ENCODE results near the gene UBE3C. TPM values are rescaled to one million over a fixed set of nuclear protein-coding genes. Genes with fewer than 3 reads are reported as not detected.
A peak's percentile ranks its signal among the peaks of the same experiment; 100 is the strongest.

Gene UBE3C
- total RNA-seq, 6 donors from 2014 or later = 43.7 to 85.9 (median 69.3) TPM

DNA sequence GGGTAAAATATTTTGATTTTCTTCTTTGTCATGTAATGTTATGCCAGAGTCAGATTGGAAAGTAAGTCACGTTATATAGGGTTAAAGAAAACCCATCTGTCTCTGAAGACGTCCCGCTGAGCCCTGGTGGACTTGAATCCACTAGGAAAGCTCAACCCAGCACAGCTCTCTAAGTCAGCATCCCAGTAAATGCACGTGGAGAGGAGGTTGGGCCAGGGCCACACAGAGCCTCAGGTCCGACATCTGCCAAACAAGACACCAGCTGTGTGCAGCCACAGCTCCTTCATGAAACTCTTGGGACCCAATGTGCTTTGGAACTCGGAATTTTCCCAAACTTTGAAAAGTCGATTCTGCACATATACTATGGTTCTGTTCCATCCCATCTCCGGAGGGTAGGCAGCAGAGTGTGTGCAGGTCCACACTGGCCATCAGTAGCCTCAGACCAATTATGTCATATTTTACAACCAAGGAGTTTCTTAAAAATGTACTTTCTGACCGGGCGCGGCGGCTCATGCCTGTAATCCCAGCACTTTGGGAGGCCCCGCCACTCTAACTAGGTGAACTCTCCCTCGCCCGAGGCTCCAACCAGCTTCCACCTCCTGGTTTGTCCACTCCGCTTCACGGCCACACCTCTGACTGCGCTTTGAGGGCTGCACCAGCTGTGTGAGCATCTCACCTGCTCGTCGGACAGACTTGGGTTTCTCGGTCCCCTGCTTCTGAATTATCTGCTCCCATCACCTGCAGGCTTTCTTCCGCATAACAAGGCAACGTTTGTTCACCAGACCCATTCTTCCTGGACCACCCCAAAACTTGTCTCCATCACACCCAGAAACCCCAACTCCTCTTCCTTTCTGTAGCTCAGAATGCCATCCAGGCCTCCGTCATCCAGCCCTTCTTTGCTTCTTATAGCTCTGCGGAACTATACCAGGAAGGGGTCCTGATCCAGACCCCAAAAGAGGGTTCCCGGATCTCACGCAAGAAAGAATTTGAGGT, 168.4 kb downstream of the UBE3C start:
- peaks cover 0 to 6% (median 0%) of the 10 kb centered on the region in 4 donors for H3K4me1 ChIP-seq
- 82 to 84% methylated on average over 26 to 27 of the region's 27 CpGs for WGBS, 2 donors
- DNase-seq (no peak), ATAC-seq (ENCODE audit: low FRiP score in 2 of 2) (no peak)
- TF ChIP-seq POLR2AphosphoS5 (IDR thresholded peaks at IDR 0.05) (no peak), POLR2A (IDR thresholded peaks at IDR 0.05) (no peak), EP300 (IDR thresholded peaks at IDR 0.05) (no peak)
- TF ChIP-seq, protein P1, sequence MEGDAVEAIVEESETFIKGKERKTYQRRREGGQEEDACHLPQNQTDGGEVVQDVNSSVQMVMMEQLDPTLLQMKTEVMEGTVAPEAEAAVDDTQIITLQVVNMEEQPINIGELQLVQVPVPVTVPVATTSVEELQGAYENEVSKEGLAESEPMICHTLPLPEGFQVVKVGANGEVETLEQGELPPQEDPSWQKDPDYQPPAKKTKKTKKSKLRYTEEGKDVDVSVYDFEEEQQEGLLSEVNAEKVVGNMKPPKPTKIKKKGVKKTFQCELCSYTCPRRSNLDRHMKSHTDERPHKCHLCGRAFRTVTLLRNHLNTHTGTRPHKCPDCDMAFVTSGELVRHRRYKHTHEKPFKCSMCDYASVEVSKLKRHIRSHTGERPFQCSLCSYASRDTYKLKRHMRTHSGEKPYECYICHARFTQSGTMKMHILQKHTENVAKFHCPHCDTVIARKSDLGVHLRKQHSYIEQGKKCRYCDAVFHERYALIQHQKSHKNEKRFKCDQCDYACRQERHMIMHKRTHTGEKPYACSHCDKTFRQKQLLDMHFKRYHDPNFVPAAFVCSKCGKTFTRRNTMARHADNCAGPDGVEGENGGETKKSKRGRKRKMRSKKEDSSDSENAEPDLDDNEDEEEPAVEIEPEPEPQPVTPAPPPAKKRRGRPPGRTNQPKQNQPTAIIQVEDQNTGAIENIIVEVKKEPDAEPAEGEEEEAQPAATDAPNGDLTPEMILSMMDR (IDR thresholded peaks at IDR 0.05) = no peak
- H3K27ac ChIP-seq = no peak overlapping the region
- no peaks in the 10 kb centered on the region for H3K36me3 ChIP-seq
- no peaks in the 10 kb centered on the region for H3K9me3 ChIP-seq
- no peak overlapping the region for H3K4me3 ChIP-seq
- H3K27me3 ChIP-seq = no peaks in the 10 kb centered on the region

DNA sequence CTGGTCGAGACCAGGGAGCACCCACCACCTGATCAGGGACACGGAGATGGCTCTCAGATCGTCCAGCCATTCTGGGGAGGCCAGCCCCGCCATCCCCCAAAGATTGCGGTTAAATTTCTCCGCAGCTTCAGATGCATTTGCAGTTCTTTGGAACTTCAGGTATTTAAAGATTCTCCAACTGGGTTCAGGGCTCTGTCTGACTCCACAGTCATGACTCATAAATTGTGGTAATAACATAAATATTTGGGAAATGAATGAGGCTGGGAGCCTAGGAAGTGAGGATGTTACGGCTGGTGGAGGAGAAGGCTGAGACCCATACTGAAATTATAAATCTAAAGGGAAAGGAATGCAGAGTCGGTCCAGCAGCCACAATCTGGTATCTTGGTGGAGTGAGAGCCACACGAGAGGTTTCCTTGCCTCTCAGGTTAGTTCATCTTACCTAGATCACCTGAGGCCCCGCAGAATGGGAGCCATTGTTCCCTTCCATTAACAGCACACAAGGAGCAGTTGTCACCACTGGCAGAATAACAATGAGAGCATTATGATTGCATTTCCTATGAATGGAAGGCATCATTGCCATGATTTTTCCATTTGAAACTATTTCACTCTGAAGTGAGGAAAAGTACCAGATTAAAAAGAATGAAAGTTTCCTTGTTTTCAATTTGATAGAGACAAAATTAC, 171.4 kb downstream of the UBE3C start:
- DNase-seq (no peak), ATAC-seq (ENCODE audit: low FRiP score in 2 of 2) (peak in 1 of 2 donors; percentile 55)
- H3K36me3 ChIP-seq = no peaks in the 10 kb centered on the region
- H3K27ac ChIP-seq = no peak overlapping the region
- WGBS, 2 donors = 76 to 79% methylated on average over 10 of the region's 10 CpGs
- H3K4me3 ChIP-seq = no peak overlapping the region
- no peaks in the 10 kb centered on the region for H3K9me3 ChIP-seq
- TF ChIP-seq, protein P1 (IDR thresholded peaks at IDR 0.05) = no peak
- TF ChIP-seq EP300 (IDR thresholded peaks at IDR 0.05) (no peak), POLR2A (IDR thresholded peaks at IDR 0.05) (no peak), POLR2AphosphoS5 (IDR thresholded peaks at IDR 0.05) (no peak)
- H3K4me1 ChIP-seq = no peaks in the 10 kb centered on the region
- H3K27me3 ChIP-seq = no peaks in the 10 kb centered on the region

DNA sequence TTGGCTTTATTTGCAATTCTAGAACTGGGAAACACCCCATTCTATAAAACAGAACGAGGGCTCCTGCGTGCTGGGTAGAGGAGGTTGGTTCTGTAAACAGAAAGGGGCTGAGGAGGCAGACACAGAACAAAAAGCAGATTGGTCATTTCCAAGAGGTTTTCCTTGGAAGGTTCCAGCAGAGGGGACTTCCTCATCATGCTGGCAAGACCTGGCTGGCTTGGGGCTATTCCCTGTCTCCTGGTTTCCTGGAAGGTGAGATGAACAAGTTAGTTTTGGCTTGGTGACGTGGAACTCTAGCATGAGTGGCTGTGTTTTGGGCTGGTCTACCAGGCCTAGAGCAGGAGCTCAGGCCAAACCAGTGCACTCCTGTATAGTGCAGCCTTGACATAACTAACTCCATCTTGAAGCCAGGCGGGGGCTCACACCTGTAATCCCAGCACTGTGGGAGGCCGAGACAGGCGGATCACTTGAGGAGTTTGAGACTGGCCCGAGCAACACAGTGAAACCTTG, 172.0 kb downstream of the UBE3C start:
- no peaks in the 10 kb centered on the region for H3K27me3 ChIP-seq
- no peaks in the 10 kb centered on the region for H3K9me3 ChIP-seq
- DNase-seq = no peak
- ATAC-seq (ENCODE audit: low FRiP score in 2 of 2) = no peak
- no peak overlapping the region for H3K4me3 ChIP-seq
- no peaks in the 10 kb centered on the region for H3K36me3 ChIP-seq
- no peak for TF ChIP-seq EP300 (IDR thresholded peaks at IDR 0.05)
- TF ChIP-seq POLR2A (IDR thresholded peaks at IDR 0.05) = no peak
- TF ChIP-seq, protein P1 (IDR thresholded peaks at IDR 0.05) = no peak
- no peak for TF ChIP-seq POLR2AphosphoS5 (IDR thresholded peaks at IDR 0.05)
- WGBS, 2 donors = 56 to 74% methylated on average over 3 to 7 of the region's 7 CpGs
- no peaks in the 10 kb centered on the region for H3K4me1 ChIP-seq
- no peak overlapping the region for H3K27ac ChIP-seq

DNA sequence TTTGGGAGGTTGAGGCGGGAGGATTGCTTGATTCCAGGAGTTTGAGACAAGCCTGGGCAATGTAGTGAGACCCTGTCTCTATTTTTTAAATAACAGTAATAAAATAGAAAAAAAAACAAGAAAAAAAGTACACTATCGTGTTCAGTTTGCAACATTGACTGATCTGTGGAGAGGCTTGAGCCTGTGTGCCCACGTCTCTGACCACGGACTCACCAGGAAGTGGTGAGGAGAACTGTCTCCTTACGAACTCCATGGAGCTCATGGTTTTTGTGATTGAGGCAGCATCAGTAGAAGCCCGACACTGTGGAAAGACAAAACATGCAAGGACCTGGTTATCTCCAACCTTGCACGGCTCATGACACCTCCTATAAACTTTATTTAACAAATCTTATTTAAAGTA, 174.2 kb downstream of the UBE3C start:
- TF ChIP-seq EP300 (IDR thresholded peaks at IDR 0.05) = no peak
- WGBS, 2 donors = 72 to 76% methylated on average over 7 of the region's 7 CpGs
- H3K4me1 ChIP-seq = peaks cover 0 to 3% (median 0%) of the 10 kb centered on the region in 4 donors
- no peaks in the 10 kb centered on the region for H3K27me3 ChIP-seq
- H3K36me3 ChIP-seq = no peaks in the 10 kb centered on the region
- ATAC-seq (ENCODE audit: low FRiP score in 2 of 2) = no peak
- H3K27ac ChIP-seq = no peak overlapping the region
- no peak for DNase-seq
- H3K9me3 ChIP-seq = no peaks in the 10 kb centered on the region
- no peak overlapping the region for H3K4me3 ChIP-seq

DNA sequence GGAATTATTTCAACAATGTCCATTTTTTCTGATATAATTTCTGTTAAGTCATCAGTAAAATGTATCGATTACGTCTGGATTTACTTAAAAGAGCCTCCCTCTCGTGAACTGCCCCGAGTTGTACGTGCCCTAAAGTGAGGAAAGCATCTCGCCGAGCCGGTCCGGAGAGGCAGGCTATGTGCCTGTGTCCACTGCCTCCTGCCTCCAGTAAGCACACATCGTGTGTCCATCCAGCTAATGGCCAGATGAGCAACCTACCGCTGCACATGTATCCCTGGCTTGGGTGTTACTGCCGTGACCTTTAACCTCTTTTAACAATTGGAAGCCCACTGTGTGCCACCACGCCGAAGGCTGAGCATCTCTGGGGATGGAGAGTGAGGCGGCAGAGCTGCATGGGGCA, 174.9 kb downstream of the UBE3C start:
- TF ChIP-seq POLR2A (IDR thresholded peaks at IDR 0.05) (no peak), POLR2AphosphoS5 (IDR thresholded peaks at IDR 0.05) (no peak)
- no peak for ATAC-seq (ENCODE audit: low FRiP score in 2 of 2)
- 91 to 93% methylated on average over 15 of the region's 15 CpGs for WGBS, 2 donors
- H3K36me3 ChIP-seq = no peaks in the 10 kb centered on the region
- H3K27ac ChIP-seq = no peak overlapping the region
- no peaks in the 10 kb centered on the region for H3K9me3 ChIP-seq
- H3K27me3 ChIP-seq = no peaks in the 10 kb centered on the region
- H3K4me3 ChIP-seq = no peak overlapping the region
- H3K4me1 ChIP-seq = peaks cover 0 to 4% (median 0%) of the 10 kb centered on the region in 4 donors
- no peak for DNase-seq

All from upper lobe of left lung (tissue), 6 donors.